ENCODE data around the gene VSX1. TPM values are rescaled to one million over a fixed set of nuclear protein-coding genes. Genes with fewer than 3 reads are reported as not detected.

The VSX1 gene
- total RNA-seq (2014; rRNA removed; shearing (Covaris generic); ENCODE audit: low replicate concordance): not detected in 2 replicates

DNA sequence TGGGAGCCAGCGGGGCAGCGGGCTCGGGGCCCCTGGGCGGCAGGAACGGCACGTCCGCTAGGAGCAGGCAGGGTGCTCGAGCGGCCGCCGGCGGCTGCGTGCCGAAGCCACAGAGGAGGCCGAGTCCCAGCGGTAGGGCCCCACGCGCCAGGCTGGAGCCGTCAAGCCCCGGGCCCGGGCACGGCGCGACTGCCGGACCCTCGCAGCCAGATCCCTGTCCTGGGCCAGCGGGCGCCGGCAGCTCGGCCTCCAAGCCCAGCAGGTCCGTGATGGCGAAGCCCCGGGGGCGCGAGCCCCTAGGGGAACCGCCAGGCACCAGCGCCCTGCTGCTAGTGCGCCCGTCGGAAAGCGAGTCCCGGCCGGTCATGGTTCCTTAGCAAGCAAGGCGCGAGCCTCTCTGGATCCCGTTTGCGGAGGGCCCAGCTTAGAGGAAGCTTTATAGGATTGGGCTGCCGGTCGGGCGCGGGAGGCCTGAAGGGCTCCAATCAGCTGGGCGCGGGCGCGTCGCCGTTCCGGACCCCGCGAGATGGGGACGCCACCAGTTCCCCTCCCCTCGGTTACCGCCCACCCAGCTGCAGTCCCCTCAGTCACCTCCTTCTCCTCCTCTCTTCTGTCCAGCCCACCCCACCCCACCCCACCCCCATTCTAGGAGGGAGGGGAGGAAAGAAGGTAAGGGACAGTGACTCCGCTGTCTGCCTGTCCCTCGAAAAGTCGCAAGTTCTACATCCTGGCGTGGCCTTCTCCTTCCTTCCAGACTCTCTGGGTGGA lies at the start of gene VSX1:
Gene VSX1, minus strand, starts transcription at position 412 of the 768 bp plus-strand sequence. Its CDS starts 45 bp downstream, at position 367.
- H3K9me2 ChIP-seq (replicated peaks; ENCODE audit: insufficient read depth, low read length): no peaks in the 10 kb centered on the region
- H3K4me2 ChIP-seq (ENCODE audit: low read depth, low read length, poor library complexity, severe bottlenecking): no peak within 1 kb of the TSS
- no peaks in the 10 kb centered on the region for H3K79me2 ChIP-seq (ENCODE audit: low read length)
- no peak within 1 kb of the TSS for H3K4me3 ChIP-seq (ENCODE audit: low read length)
- H3K27me3 ChIP-seq (ENCODE audit: low read length): no peaks in the 10 kb centered on the region
- no peaks in the 10 kb centered on the region for H4K20me1 ChIP-seq (ENCODE audit: insufficient read depth, low read depth, low read length)
- H3K9ac ChIP-seq (ENCODE audit: low read length): no peak within 1 kb of the TSS
- H3K4me1 ChIP-seq (ENCODE audit: low read length): peaks cover 8% of the 10 kb centered on the region
- H3K9me3 ChIP-seq (ENCODE audit: low read length): no peaks in the 10 kb centered on the region
- H3K27ac ChIP-seq (ENCODE audit: low read length): no peak within 1 kb of the TSS
- no peak within 1 kb of the TSS for H2AFZ ChIP-seq (ENCODE audit: low read length)
- H3K36me3 ChIP-seq (ENCODE audit: insufficient read depth, low read length): no peaks in the 10 kb centered on the region
- no peak for DNase-seq

GRCh38 chr20:25129908-25130307 lies 48.0 kb upstream of the VSX1 start:
- Histone ChIP-seq H4K20me1 (ENCODE audit: insufficient read depth, low read depth, low read length) (no peaks in the 10 kb centered on the region), H3K4me2 (ENCODE audit: low read depth, low read length, poor library complexity, severe bottlenecking) (no peak overlapping the region), H3K4me3 (ENCODE audit: low read length) (no peak overlapping the region), H3K79me2 (ENCODE audit: low read length) (no peaks in the 10 kb centered on the region), H3K27me3 (ENCODE audit: low read length) (no peaks in the 10 kb centered on the region), H3K27ac (ENCODE audit: low read length) (no peak overlapping the region), H3K9me3 (ENCODE audit: low read length) (no peaks in the 10 kb centered on the region), H3K9me2 (replicated peaks; ENCODE audit: insufficient read depth, low read length) (no peaks in the 10 kb centered on the region), H3K36me3 (ENCODE audit: insufficient read depth, low read length) (no peaks in the 10 kb centered on the region), H2AFZ (ENCODE audit: low read length) (no peak overlapping the region), H3K4me1 (ENCODE audit: low read length) (no peaks in the 10 kb centered on the region), H3K9ac (ENCODE audit: low read length) (no peak overlapping the region)
- no peak for DNase-seq

- Histone ChIP-seq H3K9me3 (ENCODE audit: low read length) (no peaks in the 10 kb centered on the region), H4K20me1 (ENCODE audit: insufficient read depth, low read depth, low read length) (no peaks in the 10 kb centered on the region), H3K27me3 (ENCODE audit: low read length) (no peaks in the 10 kb centered on the region), H3K9ac (ENCODE audit: low read length) (no peak overlapping the region), H2AFZ (ENCODE audit: low read length) (no peak overlapping the region), H3K4me3 (ENCODE audit: low read length) (no peak overlapping the region), H3K36me3 (ENCODE audit: insufficient read depth, low read length) (no peaks in the 10 kb centered on the region), H3K4me1 (ENCODE audit: low read length) (no peaks in the 10 kb centered on the region), H3K9me2 (replicated peaks; ENCODE audit: insufficient read depth, low read length) (no peaks in the 10 kb centered on the region), H3K4me2 (ENCODE audit: low read depth, low read length, poor library complexity, severe bottlenecking) (no peak overlapping the region), H3K27ac (ENCODE audit: low read length) (no peak overlapping the region), H3K79me2 (ENCODE audit: low read length) (no peaks in the 10 kb centered on the region)
- no peak for DNase-seq
These were observed 47.5 kb upstream of the VSX1 start for GRCh38 chr20:25129428-25129827.

- H3K9me2 ChIP-seq (replicated peaks; ENCODE audit: insufficient read depth, low read length): no peaks in the 10 kb centered on the region
- H3K4me2 ChIP-seq (ENCODE audit: low read depth, low read length, poor library complexity, severe bottlenecking): no peak overlapping the region
- no peaks in the 10 kb centered on the region for H3K4me1 ChIP-seq (ENCODE audit: low read length)
- no peak overlapping the region for H3K27ac ChIP-seq (ENCODE audit: low read length)
- no peak for DNase-seq
- no peak overlapping the region for H3K9ac ChIP-seq (ENCODE audit: low read length)
- no peak overlapping the region for H3K4me3 ChIP-seq (ENCODE audit: low read length)
- no peak overlapping the region for H2AFZ ChIP-seq (ENCODE audit: low read length)
- H3K36me3 ChIP-seq (ENCODE audit: insufficient read depth, low read length): no peaks in the 10 kb centered on the region
- no peaks in the 10 kb centered on the region for H3K79me2 ChIP-seq (ENCODE audit: low read length)
- no peaks in the 10 kb centered on the region for H4K20me1 ChIP-seq (ENCODE audit: insufficient read depth, low read depth, low read length)
- H3K27me3 ChIP-seq (ENCODE audit: low read length): no peaks in the 10 kb centered on the region
- no peaks in the 10 kb centered on the region for H3K9me3 ChIP-seq (ENCODE audit: low read length)
These were observed 46.7 kb upstream of the VSX1 start for GRCh38 chr20:25128649-25129048.

DNA sequence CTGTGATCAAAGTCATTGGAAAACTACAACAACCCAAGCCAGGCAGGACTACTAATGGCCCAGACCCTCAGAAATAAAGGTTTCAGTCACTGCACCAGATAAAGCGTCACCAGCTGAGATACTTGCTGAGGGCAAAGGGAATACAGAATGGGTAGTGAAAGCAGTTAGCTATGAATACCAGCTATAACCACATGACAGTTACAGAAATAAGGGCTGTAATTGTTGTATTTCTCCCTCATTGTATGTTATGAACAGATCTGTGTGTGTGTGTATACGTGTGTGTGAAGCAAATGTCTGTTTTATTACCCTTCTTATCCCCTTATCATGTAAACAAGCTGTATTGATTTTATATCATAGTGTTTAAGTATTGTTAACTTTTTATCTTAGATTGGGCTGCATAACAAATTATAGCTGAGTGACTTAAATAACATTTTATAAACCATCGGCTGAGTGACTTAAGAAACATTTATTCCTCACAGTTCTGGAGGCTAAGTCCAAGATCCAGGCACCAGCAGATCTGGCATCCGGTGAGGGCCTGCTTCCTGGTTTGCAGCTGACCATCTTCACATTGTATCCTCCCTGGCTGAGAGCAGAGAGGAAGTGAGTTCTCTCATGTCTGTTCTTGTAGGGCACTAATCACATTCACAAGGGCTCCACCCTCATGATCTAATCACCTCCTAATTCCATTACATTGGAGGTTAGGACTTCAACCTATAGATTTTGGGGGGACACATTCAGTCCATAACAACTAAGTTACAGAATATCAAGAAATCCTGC lies 46.0 kb upstream of the VSX1 start:
- Histone ChIP-seq H3K79me2 (ENCODE audit: low read length) (no peaks in the 10 kb centered on the region), H3K4me3 (ENCODE audit: low read length) (no peak overlapping the region), H3K9me3 (ENCODE audit: low read length) (no peaks in the 10 kb centered on the region), H3K27ac (ENCODE audit: low read length) (no peak overlapping the region), H3K4me2 (ENCODE audit: low read depth, low read length, poor library complexity, severe bottlenecking) (no peak overlapping the region), H2AFZ (ENCODE audit: low read length) (no peak overlapping the region), H3K9ac (ENCODE audit: low read length) (no peak overlapping the region), H3K4me1 (ENCODE audit: low read length) (no peaks in the 10 kb centered on the region), H4K20me1 (ENCODE audit: insufficient read depth, low read depth, low read length) (no peaks in the 10 kb centered on the region), H3K27me3 (ENCODE audit: low read length) (no peaks in the 10 kb centered on the region), H3K36me3 (ENCODE audit: insufficient read depth, low read length) (no peaks in the 10 kb centered on the region), H3K9me2 (replicated peaks; ENCODE audit: insufficient read depth, low read length) (no peaks in the 10 kb centered on the region)
- DNase-seq: no peak

DNA sequence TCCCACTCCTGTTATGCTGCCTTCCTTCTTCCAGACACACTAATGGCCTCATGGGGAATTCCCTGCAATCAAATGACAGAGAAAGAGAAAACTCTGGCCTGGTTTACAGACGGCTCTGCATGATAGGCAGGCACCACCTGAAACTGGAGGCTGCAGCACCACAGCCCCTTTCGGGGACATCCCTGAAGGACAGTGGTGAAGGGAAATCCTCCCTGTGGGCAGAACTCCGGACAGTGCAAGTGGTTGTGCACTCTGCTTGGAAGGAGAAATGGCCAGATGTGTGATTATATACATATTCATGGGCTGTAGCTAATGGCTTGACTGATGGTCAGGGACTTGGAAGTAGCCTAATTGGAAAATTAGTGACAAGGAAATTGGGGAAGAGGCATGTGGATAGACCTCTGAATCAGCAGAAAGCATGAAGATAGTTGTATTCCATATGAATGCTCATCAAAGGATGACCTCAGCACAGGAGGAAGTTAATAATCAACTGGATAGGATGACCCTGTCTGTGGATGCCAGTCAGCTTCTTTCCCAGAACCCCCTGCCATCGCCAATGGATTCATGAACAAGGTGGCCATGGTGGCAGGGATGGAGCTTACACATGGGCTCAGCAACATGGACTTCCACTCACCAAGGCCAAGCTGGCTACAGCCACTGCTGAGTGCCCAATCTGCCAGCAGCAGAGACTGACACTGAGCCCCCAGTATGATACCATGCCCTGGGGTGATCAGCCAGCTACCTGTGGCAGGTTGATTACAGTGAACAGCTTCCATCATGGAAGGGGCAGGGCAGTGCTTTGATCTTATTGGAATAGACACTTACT lies 44.5 kb upstream of the VSX1 start:
- Histone ChIP-seq H3K9ac (ENCODE audit: low read length) (no peak overlapping the region), H3K36me3 (ENCODE audit: insufficient read depth, low read length) (no peaks in the 10 kb centered on the region), H3K27me3 (ENCODE audit: low read length) (no peaks in the 10 kb centered on the region), H3K9me3 (ENCODE audit: low read length) (no peaks in the 10 kb centered on the region), H3K27ac (ENCODE audit: low read length) (no peak overlapping the region), H2AFZ (ENCODE audit: low read length) (no peak overlapping the region), H3K4me3 (ENCODE audit: low read length) (no peak overlapping the region), H3K4me2 (ENCODE audit: low read depth, low read length, poor library complexity, severe bottlenecking) (no peak overlapping the region), H3K79me2 (ENCODE audit: low read length) (no peaks in the 10 kb centered on the region), H3K9me2 (replicated peaks; ENCODE audit: insufficient read depth, low read length) (no peaks in the 10 kb centered on the region), H3K4me1 (ENCODE audit: low read length) (no peaks in the 10 kb centered on the region), H4K20me1 (ENCODE audit: insufficient read depth, low read depth, low read length) (no peaks in the 10 kb centered on the region)
- DNase-seq: no peak

DNA sequence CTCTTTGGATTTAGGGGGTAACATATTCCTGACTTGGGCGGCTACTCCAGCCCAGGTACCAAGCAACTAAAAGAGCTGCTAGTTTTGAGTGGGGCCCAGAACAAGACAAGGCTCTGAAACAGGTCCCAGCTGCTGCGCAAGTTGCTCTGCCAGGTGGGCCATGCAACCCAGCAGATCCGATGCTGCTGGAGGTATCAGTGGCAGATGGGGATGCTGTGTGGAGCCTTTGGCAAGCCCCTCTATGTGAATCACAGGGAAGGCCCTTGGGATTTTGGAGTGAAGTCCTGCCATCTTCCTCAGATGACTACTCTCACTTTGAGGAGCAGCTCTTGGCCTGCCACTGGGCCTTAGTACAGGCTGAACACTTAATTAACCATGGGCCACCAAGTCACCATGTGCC lies 43.7 kb upstream of the VSX1 start:
- Histone ChIP-seq H3K4me3 (ENCODE audit: low read length) (no peak overlapping the region), H3K4me1 (ENCODE audit: low read length) (no peaks in the 10 kb centered on the region), H3K27me3 (ENCODE audit: low read length) (no peaks in the 10 kb centered on the region), H3K27ac (ENCODE audit: low read length) (no peak overlapping the region), H3K36me3 (ENCODE audit: insufficient read depth, low read length) (no peaks in the 10 kb centered on the region), H3K4me2 (ENCODE audit: low read depth, low read length, poor library complexity, severe bottlenecking) (no peak overlapping the region), H3K9me2 (replicated peaks; ENCODE audit: insufficient read depth, low read length) (no peaks in the 10 kb centered on the region), H3K9me3 (ENCODE audit: low read length) (no peaks in the 10 kb centered on the region), H2AFZ (ENCODE audit: low read length) (no peak overlapping the region), H4K20me1 (ENCODE audit: insufficient read depth, low read depth, low read length) (no peaks in the 10 kb centered on the region), H3K79me2 (ENCODE audit: low read length) (no peaks in the 10 kb centered on the region), H3K9ac (ENCODE audit: low read length) (no peak overlapping the region)
- DNase-seq: no peak

DNA sequence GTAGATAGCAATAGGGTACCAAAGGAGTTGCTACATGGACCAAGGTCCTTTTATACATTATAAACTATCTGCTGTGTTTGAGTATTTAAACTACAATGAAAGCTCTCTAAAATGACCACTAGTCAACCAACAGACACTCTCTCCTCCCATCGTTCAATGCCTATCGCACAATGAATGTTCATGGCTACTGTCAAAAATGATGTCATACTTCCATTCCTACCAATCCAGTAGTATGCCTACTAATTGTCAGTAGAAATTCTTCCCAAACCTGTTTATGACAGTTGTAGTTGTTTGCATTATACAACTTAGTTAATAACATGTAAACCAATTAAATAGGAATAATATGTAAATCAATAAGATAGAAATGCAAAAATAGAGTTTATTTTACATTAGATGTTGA lies 39.0 kb upstream of the VSX1 start:
- Histone ChIP-seq H3K4me2 (ENCODE audit: low read depth, low read length, poor library complexity, severe bottlenecking) (no peak overlapping the region), H3K9me3 (ENCODE audit: low read length) (no peaks in the 10 kb centered on the region), H3K27ac (ENCODE audit: low read length) (no peak overlapping the region), H3K9ac (ENCODE audit: low read length) (no peak overlapping the region), H2AFZ (ENCODE audit: low read length) (no peak overlapping the region), H3K36me3 (ENCODE audit: insufficient read depth, low read length) (no peaks in the 10 kb centered on the region), H3K4me1 (ENCODE audit: low read length) (no peaks in the 10 kb centered on the region), H3K27me3 (ENCODE audit: low read length) (no peaks in the 10 kb centered on the region), H3K9me2 (replicated peaks; ENCODE audit: insufficient read depth, low read length) (no peaks in the 10 kb centered on the region), H4K20me1 (ENCODE audit: insufficient read depth, low read depth, low read length) (no peaks in the 10 kb centered on the region), H3K79me2 (ENCODE audit: low read length) (no peaks in the 10 kb centered on the region), H3K4me3 (ENCODE audit: low read length) (no peak overlapping the region)
- DNase-seq: no peak

All from Karpas-422 (cell line).